ENCODE measurements around the gene ASTN2.

- TF ChIP-seq CTCF (IDR thresholded peaks at IDR 0.05) (no peak), POLR2A (IDR thresholded peaks at IDR 0.05) (no peak)
Measured at GRCh38 chr9:116937361-116937760, 477.5 kb downstream of the ASTN2 start.

Measured in lower leg skin (tissue), 3 donors.